Measurements from ENCODE around the gene EFNB2. TPM values are rescaled to one million over a fixed set of nuclear protein-coding genes. Genes with fewer than 3 reads are reported as not detected.

EFNB2 gene
- total and polyA plus RNA-seq, 2 of the 13 experiments (the other 11 are each of a cell fraction or from before 2014, with no cell fraction given), result 0.11 to 0.20 TPM

GRCh38 chr13:106524108-106524507 is 11.4 kb downstream of the EFNB2 start (continued):
- TF ChIP-seq ETS1 (CRISPR knock-in tag; IDR thresholded peaks at IDR 0.05) (no peak), SP4 (CRISPR knock-in tag; IDR thresholded peaks at IDR 0.05) (no peak), MYPOP (CRISPR knock-in tag; IDR thresholded peaks at IDR 0.05) (no peak), ZNF644 (CRISPR knock-in tag; IDR thresholded peaks at IDR 0.05; ENCODE audit: low read depth) (no peak), WIZ (CRISPR knock-in tag; IDR thresholded peaks at IDR 0.05) (no peak), NONO (IDR thresholded peaks at IDR 0.05) (no peak), NONO (CRISPR knock-in tag; conservative IDR thresholded peaks at IDR 0.05) (no peak), ATM (IDR thresholded peaks at IDR 0.05; ENCODE audit: borderline replicate concordance) (no peak), SSRP1 (CRISPR knock-in tag; IDR thresholded peaks at IDR 0.05) (no peak), BRF2 (CRISPR knock-in tag; IDR thresholded peaks at IDR 0.05) (no peak), SOX5 (CRISPR knock-in tag; IDR thresholded peaks at IDR 0.05; ENCODE audit: borderline replicate concordance) (no peak)

DNA sequence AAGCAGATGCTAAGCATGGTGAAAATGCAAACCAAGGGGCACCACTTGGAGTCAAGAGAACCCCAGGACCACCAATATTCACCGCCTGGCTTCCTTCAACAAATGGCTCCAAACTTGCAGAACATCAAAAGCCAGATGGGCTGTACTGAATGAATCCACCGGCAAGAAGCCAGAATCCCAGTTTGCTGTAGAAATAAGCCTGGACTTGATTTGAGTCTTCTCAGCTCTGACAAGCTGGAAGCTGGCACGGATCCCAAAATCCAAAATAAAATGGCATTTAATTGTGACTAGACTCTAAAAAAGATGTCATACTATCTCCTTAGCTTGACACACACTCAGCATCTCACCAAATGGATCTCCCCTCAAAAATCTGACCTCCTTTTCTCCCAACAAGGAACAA is 11.9 kb downstream of the EFNB2 start:
- DNase-seq (ENCODE audit: low spot score) (no peak), FAIRE-seq (no peak), ATAC-seq (no peak)
- WGBS (ENCODE audit: low lambda C conversion rate), result 0% methylated on average over 2 of the region's 3 CpGs
- no TSS peak for BruUV-seq (replicated peaks)
- Histone ChIP-seq H3K9ac (ENCODE audit: insufficient read depth, low read depth, low read length) (no peak overlapping the region), H4K20me1 (ENCODE audit: insufficient read depth, low read length) (no peaks in the 10 kb centered on the region), H3K9me3 (ENCODE audit: low read length) (no peaks in the 10 kb centered on the region), H3K27me3 (ENCODE audit: control insufficient read depth in 1 of 2, insufficient read depth in 2 of 2, low read length in 2 of 2) (no peaks in the 10 kb centered on the region; a peak in 1 of 5 replicates), H3K4me1 (ENCODE audit: insufficient read depth, low read length) (no peaks in the 10 kb centered on the region), H2AFZ (ENCODE audit: low read length) (no peak overlapping the region), H3K4me3 (replicated peaks in 1 of 3; ENCODE audit: insufficient read depth in 1 of 3, low read depth in 2 of 3, low read length in 3 of 3) (no peak overlapping the region), H3K4me2 (ENCODE audit: low read depth, low read length) (no peak overlapping the region), H3K79me2 (ENCODE audit: insufficient read depth, low read length) (no peaks in the 10 kb centered on the region), H3K27ac (ENCODE audit: extremely low read length, insufficient read depth, low read length) (no peak overlapping the region), H3K36me3 (replicated peaks in 1 of 2; ENCODE audit: control insufficient read depth in 1 of 2, insufficient read depth in 2 of 2, low read length in 2 of 2) (no peaks in the 10 kb centered on the region)
- intact Hi-C loops (cut with micrococcal nuclease; ENCODE audit: unreplicated experiment), result no loop called here
- ChIA-PET POLR2A (no interaction called here), CTCF (ENCODE audit: low intra/inter-chr PET ratio, low total read pairs) (no interaction called here)
- TF ChIP-seq NRL (CRISPR knock-in tag; IDR thresholded peaks at IDR 0.05; ENCODE audit: borderline replicate concordance) (no peak), HOMEZ (CRISPR knock-in tag; IDR thresholded peaks at IDR 0.05; ENCODE audit: low read depth) (no peak), FOXC1 (CRISPR knock-in tag; IDR thresholded peaks at IDR 0.05; ENCODE audit: borderline replicate concordance) (no peak), EHMT2 (IDR thresholded peaks at IDR 0.05; ENCODE audit: borderline replicate concordance, low read depth, low read length) (no peak), SPEN (CRISPR knock-in tag; IDR thresholded peaks at IDR 0.05; ENCODE audit: low read depth) (no peak)
- in situ Hi-C loops (cut with HindIII; ENCODE audit: extremely low pct_ligation_motif_present, low pct_unique_long_range_greater_than_20kb), result no loop called here
